Measurements from ENCODE around the gene GPSM3.
"Not testable (repeated sequence)": the region's sequence is repeated elsewhere in the genome, so short reads cannot be mapped to it uniquely, and the experiment has no call there.

Gene GPSM3

GRCh38 chr6:32192608-32193039 is at the start of gene GPSM3:
TSS of gene GPSM3 (minus strand) at chr6:32192643. CDS start at chr6:32192513, 130 bp downstream.
- DNase-seq, result peak; percentile 83

GRCh38 chr6:32240686-32241085 is 48.2 kb upstream of the GPSM3 start:
- DNase-seq, result no peak

- DNase-seq, result no peak
Measured at GRCh38 chr6:32239462-32239861, 47.0 kb upstream of the GPSM3 start.

GRCh38 chr6:32234934-32235333 is 42.5 kb upstream of the GPSM3 start:
- DNase-seq, result no peak

- no peak for DNase-seq
Measured at GRCh38 chr6:32226434-32226833, 34.0 kb upstream of the GPSM3 start.

- no peak for DNase-seq
Measured at GRCh38 chr6:32224696-32225095, 32.3 kb upstream of the GPSM3 start.

GRCh38 chr6:32223258-32224235 is 31.1 kb upstream of the GPSM3 start, which contains the start of gene NOTCH4:
TSS of gene NOTCH4 (minus strand) at chr6:32224067. CDS start at chr6:32223928, 139 bp downstream.
- DNase-seq, result no peak

- DNase-seq, result peak; percentile 51
Measured at GRCh38 chr6:32222333-32223230, 30.1 kb upstream of the GPSM3 start.

- DNase-seq, result peak; percentile 58
Measured at GRCh38 chr6:32220021-32220420, 27.6 kb upstream of the GPSM3 start.

GRCh38 chr6:32218167-32218566 is 25.7 kb upstream of the GPSM3 start:
- no peak for DNase-seq

- peak; percentile 34 for DNase-seq
Measured at GRCh38 chr6:32216998-32217397, 24.6 kb upstream of the GPSM3 start.

- peak; percentile 25 for DNase-seq
Measured at GRCh38 chr6:32216285-32216684, 23.8 kb upstream of the GPSM3 start.

- DNase-seq, result no peak
Measured at GRCh38 chr6:32215617-32216016, 23.2 kb upstream of the GPSM3 start.

GRCh38 chr6:32214126-32214525 is 21.7 kb upstream of the GPSM3 start:
- no peak for DNase-seq

- no peak for DNase-seq
Measured at GRCh38 chr6:32213649-32214048, 21.2 kb upstream of the GPSM3 start.

- no peak for DNase-seq
Measured at GRCh38 chr6:32212076-32212760, 19.8 kb upstream of the GPSM3 start.

- not testable (repeated sequence) for DNase-seq
Measured at GRCh38 chr6:32211432-32211831, 19.0 kb upstream of the GPSM3 start.

GRCh38 chr6:32210191-32210601 is 17.8 kb upstream of the GPSM3 start:
- DNase-seq, result no peak

GRCh38 chr6:32208996-32209395 is 16.6 kb upstream of the GPSM3 start:
- no peak for DNase-seq

- no peak for DNase-seq
Measured at GRCh38 chr6:32204268-32204715, 11.8 kb upstream of the GPSM3 start.

GRCh38 chr6:32203426-32204267 is 11.2 kb upstream of the GPSM3 start:
- DNase-seq, result no peak

- DNase-seq, result no peak
Measured at GRCh38 chr6:32202186-32202585, 9.7 kb upstream of the GPSM3 start.
